Upper lobe of left lung (tissue), 4 donors: Measurements from ENCODE around the gene PRSS2.

Source experiments
- CTCF ChIP-seq, 6 experiments: fragments of 450-650 bp in 4 of 6; fragments of 200-600 bp in 2 of 6; sonication (generic) in 2 of 6; IDR thresholded peaks; one replicate each; pipeline ENCODE4 v1.5.1; 2016 to 2019; ENCODE audit warnings: antibody characterized with exemption in 6 of 6
- POLR2A ChIP-seq, 4 donors: fragments of 450-650 bp; IDR thresholded peaks; one replicate each; pipeline ENCODE4 v1.5.1; 2016 to 2017; ENCODE audit warnings: antibody characterized with exemption in 4 of 4, mild to moderate bottlenecking in 2 of 4
- POLR2AphosphoS5 ChIP-seq, 2 donors: sonication (generic); formaldehyde crosslinking; IDR thresholded peaks; one replicate each; pipeline ENCODE4 v1.5.1; 2017; ENCODE audit warnings: antibody characterized with exemption in 2 of 2

- TF ChIP-seq POLR2A (IDR thresholded peaks at IDR 0.05), result no peak
- TF ChIP-seq CTCF (IDR thresholded peaks at IDR 0.05), result no peak
- no peak for TF ChIP-seq POLR2AphosphoS5 (IDR thresholded peaks at IDR 0.05)
Observed at GRCh38 chr7:142798451-142799436, 28.0 kb downstream of the PRSS2 start.
